K562 (cell line): ENCODE measurements around the gene EP300. TPM values are rescaled to one million over a fixed set of nuclear protein-coding genes. Genes with fewer than 3 reads are reported as not detected.

ENCODE experiments used
- ATAC-seq: fragments of 200-7000 bp; cut with Tn5 transposase; 3 replicates; pipeline ENCODE4 v1.9.1; 2020; ENCODE audit warnings: moderate library complexity
- BruUV-seq: library from RNA; stranded (reverse); fragments of 400-500 nt; replicated peaks from 2 replicates; lab custom pipeline; 2021; lab: Mats Ljungman, UMichigan
- CTCF ChIA-PET: fragments of 300-600 bp; formaldehyde crosslinking; extraction: SDS; loops from one replicate; lab custom pipeline; 2021; ENCODE audit warnings: low intra/inter-chr PET ratio; lab: Yijun Ruan, JAX
- POLR2A ChIA-PET: fragments of 300-600, 350-650 bp; sonication (Branson Sonifier 250); formaldehyde crosslinking; extraction: SDS; loops from one replicate; lab custom pipeline; 2021; ENCODE audit warnings: antibody characterized with exemption, inconsistent platforms; lab: Yijun Ruan, JAX
- DNase-seq, 4 experiments: peaks; one replicate each; pipeline versions ENCODE4 v3.0.0 to v3.0.0-alpha.2; 2011 to 2018; ENCODE audit warnings: low spot score in 3 of 4, mixed read lengths in 3 of 4; ENCODE audit errors: extremely low read depth in 1 of 4
- FAIRE-seq: peaks from 2 replicates; lab custom pipeline; 2011; peaks lifted over from hg19 to GRCh38; lab: Jason Lieb, UNC
- H2AFZ ChIP-seq: 2 replicates; pipeline ENCODE4 v1.6.0; 2011; ENCODE audit warnings: low read depth, low read length, control low read depth, inconsistent platforms
- H3K27ac ChIP-seq: fragments of 200-600 bp; 3 replicates; pipeline ENCODE4 v1.8.0; 2011; ENCODE audit warnings: low read depth, mild to moderate bottlenecking, control low read depth, inconsistent platforms, low read length, moderate library complexity, mixed read lengths; ENCODE audit errors: extremely low read depth
- H3K27me3 ChIP-seq, 2 experiments: fragments of 300-600 bp in 1 of 2; 2 replicates in 1 of 2; 3 replicates in 1 of 2; pipeline versions ENCODE4 v1.6.0 to v1.8.0; 2011; ENCODE audit warnings: inconsistent platforms in 2 of 2, low read length in 2 of 2, mild to moderate bottlenecking in 1 of 2, mixed read lengths in 1 of 2, moderate library complexity in 1 of 2; ENCODE audit not compliant: control insufficient read depth in 2 of 2, insufficient read depth in 2 of 2
- H3K36me3 ChIP-seq: fragments of 300-600 bp; 3 replicates; pipeline ENCODE4 v1.8.0; 2011; ENCODE audit warnings: mild to moderate bottlenecking, low read length, inconsistent platforms; ENCODE audit not compliant: control insufficient read depth, insufficient read depth
- H3K4me1 ChIP-seq, 2 experiments: fragments of 200-600 bp in 1 of 2; replicated peaks in 1 of 2; 2 replicates in 1 of 2; 3 replicates in 1 of 2; pipeline versions ENCODE4 v1.5.1 to v1.8.0; 2011; ENCODE audit warnings: inconsistent platforms in 2 of 2, low read length in 2 of 2, mild to moderate bottlenecking in 1 of 2, mixed read lengths in 1 of 2, moderate library complexity in 1 of 2; ENCODE audit not compliant: control insufficient read depth in 2 of 2, insufficient read depth in 2 of 2
- H3K4me2 ChIP-seq: 2 replicates; pipeline ENCODE4 v1.6.1; 2011; ENCODE audit warnings: low read length, control low read depth, inconsistent platforms, mixed read lengths; ENCODE audit not compliant: insufficient read depth
- H3K4me3 ChIP-seq: fragments of 200-600 bp; sonication (generic), shearing (Covaris generic); 2 replicates; pipeline ENCODE4 v1.5.1; 2016; ENCODE audit warnings: control low read depth, inconsistent platforms
- H3K79me2 ChIP-seq: fragments of 200-600 bp; 3 replicates; pipeline ENCODE4 v1.8.0; 2011; ENCODE audit warnings: low read length, inconsistent platforms; ENCODE audit not compliant: control insufficient read depth, insufficient read depth
- H3K9ac ChIP-seq, 2 experiments: 2 replicates each; pipeline versions ENCODE4 v1.6.0 to v1.6.1; 2011; ENCODE audit warnings: low read depth in 2 of 2, low read length in 2 of 2, control low read depth in 1 of 2, inconsistent platforms in 1 of 2, mild to moderate bottlenecking in 1 of 2, mixed read lengths in 1 of 2; ENCODE audit not compliant: insufficient read depth in 1 of 2
- H3K9me1 ChIP-seq: one replicate; pipeline ENCODE4 v1.6.0; 2011; ENCODE audit warnings: inconsistent platforms, mild to moderate bottlenecking, low read length, moderate library complexity; ENCODE audit not compliant: control insufficient read depth, insufficient read depth
- H3K9me3 ChIP-seq: replicated peaks from 2 replicates; pipeline ENCODE4 v1.5.1; 2011; ENCODE audit warnings: low read depth, low read length, inconsistent platforms; ENCODE audit not compliant: control insufficient read depth, insufficient read depth
- H4K20me1 ChIP-seq: replicated peaks from 2 replicates; pipeline ENCODE4 v1.6.1; 2011; ENCODE audit warnings: low read length, inconsistent platforms, mixed read lengths; ENCODE audit not compliant: control insufficient read depth, insufficient read depth
- HNRNPL ChIP-seq: fragments of 200-400 bp; formaldehyde crosslinking; IDR thresholded peaks from 2 replicates; pipeline ENCODE4 v1.6.1; 2017; ENCODE audit warnings: low read depth, mild to moderate bottlenecking, low read length
- LEF1 ChIP-seq: fragments of 450-650 bp; IDR thresholded peaks from 2 replicates; pipeline ENCODE4 v1.6.1; 2016; ENCODE audit warnings: mild to moderate bottlenecking
- MED1 ChIP-seq: sonication (generic); formaldehyde crosslinking; IDR thresholded peaks from 2 replicates; pipeline ENCODE4 v1.8.1; 2023; ENCODE audit warnings: missing genetic modification reagents, borderline replicate concordance
- PTBP1 ChIP-seq: fragments of 200-400 bp; formaldehyde crosslinking; IDR thresholded peaks from 2 replicates; pipeline ENCODE4 v1.6.1; 2017; ENCODE audit warnings: low read depth, low read length
- SNAPC5 ChIP-seq: fragments of 250-450 bp; sonication (Bioruptor Pico); IDR thresholded peaks from 2 replicates; pipeline ENCODE4 v1.8.0; 2021; ENCODE audit warnings: moderate library complexity, mild to moderate bottlenecking, inconsistent platforms
- SP1 ChIP-seq: sonication (generic); formaldehyde crosslinking; IDR thresholded peaks from 2 replicates; pipeline ENCODE4 v1.8.1; 2022; ENCODE audit warnings: mild to moderate bottlenecking, missing genetic modification reagents
- TSC22D4 ChIP-seq: fragments of 450-650 bp; IDR thresholded peaks from 2 replicates; pipeline ENCODE4 v1.6.1; 2016; ENCODE audit warnings: missing genetic modification characterization, missing biosample characterization, control low read depth
- ZNF133 ChIP-seq: fragments of 250-450 bp; sonication (Bioruptor Pico); IDR thresholded peaks from 2 replicates; pipeline ENCODE4 v1.4.0; 2020; ENCODE audit warnings: mild to moderate bottlenecking
- WGBS: fragments of 100-300 bp; shearing (Covaris generic); methylation state at CpG from one replicate; pipeline ENCODE4 v1.1.6; 2016; ENCODE audit warnings: low coverage, mixed read lengths; ENCODE audit not compliant: insufficient coverage; ENCODE audit errors: missing lambda C conversion rate; 5-methylcytosine and 5-hydroxymethylcytosine counted together
- in situ Hi-C: fragments of 300-500 bp; cut with MboI; formaldehyde crosslinking; loops from 4 replicates; pipeline ENCODE4 v1.15.0; 2018; ENCODE audit warnings: inconsistent platforms, mixed read lengths
- intact Hi-C: fragments of 100-400 bp; cut with micrococcal nuclease; formaldehyde crosslinking; loops from 2 replicates; pipeline ENCODE4 v1.14.2; 2022
- polyA plus RNA-seq, 8 experiments: library from polyadenylated mRNA; depleted of rRNA in 4 of 8; stranded (reverse) in 5 of 8; unstranded in 3 of 8; fragments of >200 nt; fragmentation: Nextera tagmentation in 2 of 8; fragmentation: Illumina TruSeq in 1 of 8; extraction: Ambion mirVana in 2 of 8; extraction: Trizol in 1 of 8; gene quantifications; 2 replicates each; pipeline versions ENCODE4 v1.2.1 to v1.2.3, GENCODE V29; 2011 to 2014; ENCODE audit warnings: inconsistent platforms in 1 of 8, missing spikeins in 1 of 8
- total RNA-seq, 7 experiments: library from RNA; depleted of rRNA in 6 of 7; stranded (reverse); fragments of >200 nt in 6 of 7; fragmentation: Illumina TruSeq in 2 of 7; extraction: Trizol in 2 of 7; gene quantifications; 2 replicates each; pipeline versions ENCODE4 v1.2.1 to v1.2.3, GENCODE V29; 2011 to 2021; ENCODE audit warnings: low replicate concordance in 1 of 7
- TF ChIP-seq, protein P1 (sequence below): fragments of 450-650 bp; IDR thresholded peaks from 2 replicates; pipeline ENCODE4 v1.6.1; 2017; ENCODE audit warnings: mild to moderate bottlenecking, moderate library complexity

EP300 gene
- total and polyA plus RNA-seq, 9 of the 15 experiments (the other 6 are each of a cell fraction or from before 2014, with no cell fraction given) = 2.2 to 28.6 (median 10.9) TPM

DNA sequence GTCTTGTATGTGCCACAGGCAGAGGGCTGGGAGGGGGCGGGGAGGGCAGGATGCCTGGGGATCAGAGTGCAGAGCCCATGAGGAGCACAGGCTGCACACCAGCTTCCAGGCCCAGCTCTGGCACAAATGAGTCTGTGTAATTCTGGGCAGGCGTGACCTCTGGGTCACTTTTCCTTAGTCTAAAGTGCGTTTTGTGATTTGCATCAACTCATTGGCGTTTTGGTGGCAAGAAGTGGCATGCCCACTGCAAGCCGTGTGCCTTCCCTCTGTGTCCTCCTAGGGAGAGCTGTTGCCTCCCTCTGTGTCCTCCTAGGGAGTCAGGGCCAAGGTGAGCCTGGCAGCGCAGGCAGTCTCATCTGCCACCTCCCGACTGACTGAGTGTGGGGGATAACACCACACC, 131.1 kb downstream of the EP300 start:
- Histone ChIP-seq H3K9me3 (no peaks in the 10 kb centered on the region), H3K27ac (no peak overlapping the region), H3K79me2 (no peaks in the 10 kb centered on the region), H3K36me3 (peaks cover 72% of the 10 kb centered on the region; the same call in 2 of the 3 replicates), H3K27me3 (no peaks in the 10 kb centered on the region), H3K4me3 (no peak overlapping the region), H3K4me1 (no peaks in the 10 kb centered on the region; a peak in 1 of 5 replicates), H2AFZ (no peak overlapping the region), H4K20me1 (no peaks in the 10 kb centered on the region), H3K9ac (no peak overlapping the region), H3K4me2 (no peak overlapping the region), H3K9me1 (no peaks in the 10 kb centered on the region)
- 85% methylated on average over 3 of the region's 7 CpGs for WGBS
- FAIRE-seq = no peak
- no TSS peak for BruUV-seq
- DNase-seq = no peak
- intact Hi-C loops = no loop called here
- TF ChIP-seq LEF1 (no peak), MED1 (CRISPR knock-in tag) (no peak), PTBP1 (no peak), ZNF133 (CRISPR knock-in tag) (no peak), HNRNPL (no peak), TSC22D4 (tag) (no peak), SP1 (no peak), SNAPC5 (no peak)
- TF ChIP-seq, protein P1, sequence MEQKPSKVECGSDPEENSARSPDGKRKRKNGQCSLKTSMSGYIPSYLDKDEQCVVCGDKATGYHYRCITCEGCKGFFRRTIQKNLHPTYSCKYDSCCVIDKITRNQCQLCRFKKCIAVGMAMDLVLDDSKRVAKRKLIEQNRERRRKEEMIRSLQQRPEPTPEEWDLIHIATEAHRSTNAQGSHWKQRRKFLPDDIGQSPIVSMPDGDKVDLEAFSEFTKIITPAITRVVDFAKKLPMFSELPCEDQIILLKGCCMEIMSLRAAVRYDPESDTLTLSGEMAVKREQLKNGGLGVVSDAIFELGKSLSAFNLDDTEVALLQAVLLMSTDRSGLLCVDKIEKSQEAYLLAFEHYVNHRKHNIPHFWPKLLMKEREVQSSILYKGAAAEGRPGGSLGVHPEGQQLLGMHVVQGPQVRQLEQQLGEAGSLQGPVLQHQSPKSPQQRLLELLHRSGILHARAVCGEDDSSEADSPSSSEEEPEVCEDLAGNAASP = no peak
- ChIA-PET POLR2A (interaction anchor here (0.6 to 0.8 kb wide), 2 partner anchors 9 to 1750 kb away, joined by 4 read pairs; no protein-coding TSS in a partner anchor), CTCF (no interaction called here)
- ATAC-seq = no peak
- in situ Hi-C loops = no loop called here
